ENCODE results near the gene FAM170B. TPM values are rescaled to one million over a fixed set of nuclear protein-coding genes. Genes with fewer than 3 reads are reported as not detected.
A peak's percentile ranks its signal among the peaks of the same experiment; 100 is the strongest.

Gene FAM170B
- total RNA-seq, 2 donors from 2014 or later: 0.31 TPM; not detected in 1

GRCh38 chr10:49164559-49165188 lies 30.9 kb upstream of the FAM170B start:
- peaks cover 31 to 42% of the 10 kb centered on the region in 2 donors for H3K4me1 Mint-ChIP-seq (ENCODE audit: low read depth in 2 of 2)
- peaks cover 14% of the 10 kb centered on the region for H3K36me3 Mint-ChIP-seq
- peak overlapping the region; percentile 3 for H3K4me3 Mint-ChIP-seq
- DNase-seq (ENCODE audit: low spot score) (no peak), ATAC-seq (peak; percentile 69 to 74)
- H3K27ac Mint-ChIP-seq: peak overlapping the region; percentile 35 to 61
- no peaks in the 10 kb centered on the region for H3K9me3 Mint-ChIP-seq
- no peaks in the 10 kb centered on the region for H3K27me3 Mint-ChIP-seq

- Mint-ChIP-seq H3K4me3 (no peak overlapping the region), H3K27me3 (no peaks in the 10 kb centered on the region), H3K36me3 (peaks cover 19% of the 10 kb centered on the region), H3K9me3 (no peaks in the 10 kb centered on the region), H3K27ac (peak overlapping the region in 1 of 2 donors; percentile 35), H3K4me1 (ENCODE audit: low read depth in 2 of 2) (peaks cover 28 to 42% of the 10 kb centered on the region in 2 donors)
- ATAC-seq (no peak), DNase-seq (ENCODE audit: low spot score) (no peak)
These were observed 29.9 kb upstream of the FAM170B start for GRCh38 chr10:49163741-49164140.

GRCh38 chr10:49162761-49163310 lies 29.0 kb upstream of the FAM170B start:
- DNase-seq (ENCODE audit: low spot score): no peak
- H3K36me3 Mint-ChIP-seq: peaks cover 19% of the 10 kb centered on the region
- no peak for ATAC-seq
- H3K9me3 Mint-ChIP-seq: no peaks in the 10 kb centered on the region
- H3K27me3 Mint-ChIP-seq: no peaks in the 10 kb centered on the region
- H3K4me1 Mint-ChIP-seq (ENCODE audit: low read depth in 2 of 2): peaks cover 26 to 35% of the 10 kb centered on the region in 2 donors
- H3K27ac Mint-ChIP-seq: no peak overlapping the region
- H3K4me3 Mint-ChIP-seq: no peak overlapping the region

- DNase-seq (ENCODE audit: low spot score) (no peak), ATAC-seq (no peak)
- Mint-ChIP-seq H3K4me1 (ENCODE audit: low read depth in 2 of 2) (peaks cover 31 to 43% of the 10 kb centered on the region in 2 donors), H3K27ac (no peak overlapping the region), H3K36me3 (peaks cover 26% of the 10 kb centered on the region), H3K27me3 (no peaks in the 10 kb centered on the region), H3K4me3 (no peak overlapping the region), H3K9me3 (no peaks in the 10 kb centered on the region)
These were observed 28.2 kb upstream of the FAM170B start for GRCh38 chr10:49162063-49162462.

- H3K27ac Mint-ChIP-seq: no peak overlapping the region
- ATAC-seq (no peak), DNase-seq (ENCODE audit: low spot score) (no peak)
These were observed 27.7 kb upstream of the FAM170B start for GRCh38 chr10:49161411-49161997.

GRCh38 chr10:49160814-49161213 lies 27.0 kb upstream of the FAM170B start:
- DNase-seq (ENCODE audit: low spot score) (no peak), ATAC-seq (no peak)
- Mint-ChIP-seq H3K4me3 (no peak overlapping the region), H3K9me3 (no peaks in the 10 kb centered on the region), H3K27me3 (no peaks in the 10 kb centered on the region), H3K4me1 (ENCODE audit: low read depth in 2 of 2) (peaks cover 35 to 49% of the 10 kb centered on the region in 2 donors), H3K27ac (no peak overlapping the region), H3K36me3 (peaks cover 31% of the 10 kb centered on the region)

More at GRCh38 chr10:49161411-49161997, 27.7 kb upstream of the FAM170B start:
- Mint-ChIP-seq H3K9me3 (no peaks in the 10 kb centered on the region), H3K27me3 (no peaks in the 10 kb centered on the region), H3K36me3 (peaks cover 28% of the 10 kb centered on the region), H3K4me3 (no peak overlapping the region), H3K4me1 (ENCODE audit: low read depth in 2 of 2) (peaks cover 34 to 46% of the 10 kb centered on the region in 2 donors)

- DNase-seq (ENCODE audit: low spot score) (no peak), ATAC-seq (no peak)
- Mint-ChIP-seq H3K4me3 (no peak overlapping the region), H3K4me1 (ENCODE audit: low read depth in 2 of 2) (peaks cover 35 to 49% of the 10 kb centered on the region in 2 donors), H3K9me3 (no peaks in the 10 kb centered on the region), H3K27me3 (no peaks in the 10 kb centered on the region), H3K36me3 (peaks cover 35% of the 10 kb centered on the region), H3K27ac (peak overlapping the region in 1 of 2 donors; percentile 33)
These were observed 26.3 kb upstream of the FAM170B start for GRCh38 chr10:49160110-49160509.

GRCh38 chr10:49158915-49159314 lies 25.1 kb upstream of the FAM170B start:
- Mint-ChIP-seq H3K27ac (peak overlapping the region in 1 of 2 donors; percentile 33), H3K36me3 (peaks cover 27% of the 10 kb centered on the region), H3K27me3 (no peaks in the 10 kb centered on the region), H3K4me3 (no peak overlapping the region), H3K4me1 (ENCODE audit: low read depth in 2 of 2) (peaks cover 26 to 37% of the 10 kb centered on the region in 2 donors), H3K9me3 (no peaks in the 10 kb centered on the region)
- no peak for DNase-seq (ENCODE audit: low spot score)
- no peak for ATAC-seq

GRCh38 chr10:49158404-49158803 lies 24.6 kb upstream of the FAM170B start:
- Mint-ChIP-seq H3K4me3 (no peak overlapping the region), H3K36me3 (peaks cover 27% of the 10 kb centered on the region), H3K4me1 (ENCODE audit: low read depth in 2 of 2) (peaks cover 26 to 37% of the 10 kb centered on the region in 2 donors), H3K9me3 (no peaks in the 10 kb centered on the region), H3K27me3 (no peaks in the 10 kb centered on the region), H3K27ac (no peak overlapping the region)
- ATAC-seq: no peak
- no peak for DNase-seq (ENCODE audit: low spot score)

GRCh38 chr10:49157229-49157628 lies 23.4 kb upstream of the FAM170B start:
- no peaks in the 10 kb centered on the region for H3K9me3 Mint-ChIP-seq
- ATAC-seq (peak; percentile 77 to 80), DNase-seq (ENCODE audit: low spot score) (no peak)
- H3K4me1 Mint-ChIP-seq (ENCODE audit: low read depth in 2 of 2): peaks cover 26 to 37% of the 10 kb centered on the region in 2 donors
- H3K4me3 Mint-ChIP-seq: peak overlapping the region; percentile 59
- no peaks in the 10 kb centered on the region for H3K27me3 Mint-ChIP-seq
- H3K27ac Mint-ChIP-seq: peak overlapping the region; percentile 63 to 68
- peaks cover 27% of the 10 kb centered on the region for H3K36me3 Mint-ChIP-seq

- ATAC-seq: no peak
- peaks cover 37 to 43% of the 10 kb centered on the region in 2 donors for H3K4me1 Mint-ChIP-seq (ENCODE audit: low read depth in 2 of 2)
These were observed 20.8 kb upstream of the FAM170B start for GRCh38 chr10:49154641-49155040.

GRCh38 chr10:49153971-49154370 lies 20.1 kb upstream of the FAM170B start:
- DNase-seq (ENCODE audit: low spot score): no peak
- no peak overlapping the region for H3K27ac Mint-ChIP-seq
- H3K27me3 Mint-ChIP-seq: no peaks in the 10 kb centered on the region
- ATAC-seq: no peak
- peaks cover 37 to 41% of the 10 kb centered on the region in 2 donors for H3K4me1 Mint-ChIP-seq (ENCODE audit: low read depth in 2 of 2)
- peaks cover 22% of the 10 kb centered on the region for H3K36me3 Mint-ChIP-seq
- H3K4me3 Mint-ChIP-seq: no peak overlapping the region
- H3K9me3 Mint-ChIP-seq: no peaks in the 10 kb centered on the region

More at GRCh38 chr10:49154641-49155040, 20.8 kb upstream of the FAM170B start:
- H3K27me3 Mint-ChIP-seq: no peaks in the 10 kb centered on the region
- DNase-seq (ENCODE audit: low spot score): no peak
- no peak overlapping the region for H3K4me3 Mint-ChIP-seq
- H3K9me3 Mint-ChIP-seq: no peaks in the 10 kb centered on the region
- H3K36me3 Mint-ChIP-seq: peaks cover 27% of the 10 kb centered on the region
- no peak overlapping the region for H3K27ac Mint-ChIP-seq

GRCh38 chr10:49153115-49153514 lies 19.3 kb upstream of the FAM170B start:
- H3K9me3 Mint-ChIP-seq: peaks cover 4% of the 10 kb centered on the region
- no peak overlapping the region for H3K27ac Mint-ChIP-seq
- H3K4me3 Mint-ChIP-seq: no peak overlapping the region
- DNase-seq (ENCODE audit: low spot score) (no peak), ATAC-seq (no peak)
- peaks cover 34 to 41% of the 10 kb centered on the region in 2 donors for H3K4me1 Mint-ChIP-seq (ENCODE audit: low read depth in 2 of 2)
- H3K36me3 Mint-ChIP-seq: peaks cover 27% of the 10 kb centered on the region
- H3K27me3 Mint-ChIP-seq: no peaks in the 10 kb centered on the region

GRCh38 chr10:49152663-49153062 lies 18.8 kb upstream of the FAM170B start:
- H3K4me1 Mint-ChIP-seq (ENCODE audit: low read depth in 2 of 2): peaks cover 32 to 38% of the 10 kb centered on the region in 2 donors
- no peak for ATAC-seq

More at GRCh38 chr10:49152663-49153062, 18.8 kb upstream of the FAM170B start:
- DNase-seq (ENCODE audit: low spot score): no peak
- H3K27ac Mint-ChIP-seq: no peak overlapping the region
- no peak overlapping the region for H3K4me3 Mint-ChIP-seq
- peaks cover 29% of the 10 kb centered on the region for H3K36me3 Mint-ChIP-seq
- no peaks in the 10 kb centered on the region for H3K27me3 Mint-ChIP-seq
- H3K9me3 Mint-ChIP-seq: peaks cover 4% of the 10 kb centered on the region
